IMR-90 (cell line): Measurements from ENCODE around the gene ABCA3. TPM values are rescaled to one million over a fixed set of nuclear protein-coding genes. Genes with fewer than 3 reads are reported as not detected.

Experiments used
- ATAC-seq: fragments of 200-7000 bp; cut with Tn5 transposase; 2 replicates; pipeline ENCODE4 v1.9.1; 2020; ENCODE audit warnings: low read depth, mild to moderate bottlenecking, moderate library complexity
- BruUV-seq: library from RNA; stranded (reverse); fragments of 400-500 nt; replicated peaks from 2 replicates; lab custom pipeline; 2021; lab: Mats Ljungman, UMichigan
- CTCF ChIA-PET: fragments of 300-600 bp; formaldehyde crosslinking; extraction: SDS; loops from one replicate; lab custom pipeline; 2021; ENCODE audit warnings: antibody characterized with exemption; lab: Yijun Ruan, JAX
- POLR2A ChIA-PET: fragments of 300-600 bp; sonication (Branson Sonifier 250); formaldehyde crosslinking; loops from one replicate; lab custom pipeline; 2022; ENCODE audit warnings: antibody characterized with exemption; ENCODE audit not compliant: unreplicated experiment; lab: Charles Lee
- DNase-seq: peaks from one replicate; pipeline ENCODE4 v3.0.0; 2013
- H2AFZ ChIP-seq: replicated peaks from 2 replicates; pipeline ENCODE3; 2013; ENCODE audit warnings: low read length, mild to moderate bottlenecking; ENCODE audit not compliant: poor library complexity
- H2AK5ac ChIP-seq: 2 replicates; pipeline ENCODE4 v1.6.1; 2013; ENCODE audit warnings: low read depth, low read length, inconsistent platforms
- H2AK9ac ChIP-seq: replicated peaks from 2 replicates; pipeline ENCODE3; 2013; ENCODE audit warnings: mild to moderate bottlenecking, low read depth, low read length, moderate library complexity; ENCODE audit not compliant: poor library complexity
- H2BK120ac ChIP-seq: 2 replicates; pipeline ENCODE4 v1.6.1; 2013; ENCODE audit warnings: low read depth, low read length, inconsistent platforms
- H2BK15ac ChIP-seq: 3 replicates; pipeline ENCODE4 v1.6.1; 2013; ENCODE audit warnings: low read depth, low read length, inconsistent platforms
- H2BK20ac ChIP-seq: 2 replicates; pipeline ENCODE4 v1.6.1; 2013; ENCODE audit warnings: low read depth, mild to moderate bottlenecking, inconsistent platforms, low read length, moderate library complexity
- H2BK5ac ChIP-seq: 2 replicates; pipeline ENCODE4 v1.6.1; 2013; ENCODE audit warnings: mild to moderate bottlenecking, low read depth, low read length, inconsistent platforms; ENCODE audit not compliant: poor library complexity, severe bottlenecking
- H3K14ac ChIP-seq: replicated peaks from 2 replicates; pipeline ENCODE4 v1.6.1; 2013; ENCODE audit warnings: low read depth, low read length, inconsistent platforms
- H3K18ac ChIP-seq: 2 replicates; pipeline ENCODE4 v1.6.1; 2013; ENCODE audit warnings: low read depth, low read length, control low read depth
- H3K23ac ChIP-seq: 2 replicates; pipeline ENCODE4 v1.6.1; 2013; ENCODE audit warnings: low read depth, low read length, inconsistent platforms
- H3K27ac ChIP-seq: 2 replicates; pipeline ENCODE4 v1.5.1; 2013; ENCODE audit warnings: mild to moderate bottlenecking, control low read depth, low read length; ENCODE audit not compliant: insufficient read depth
- H3K27me3 ChIP-seq: 2 replicates; pipeline ENCODE4 v1.6.1; 2013; ENCODE audit warnings: low read length; ENCODE audit not compliant: control insufficient read depth, insufficient read depth
- H3K36me3 ChIP-seq: 2 replicates; pipeline ENCODE4 v1.6.1; 2013; ENCODE audit warnings: low read length, mixed read lengths; ENCODE audit not compliant: control insufficient read depth, insufficient read depth
- H3K4ac ChIP-seq: 2 replicates; pipeline ENCODE4 v1.6.1; 2013; ENCODE audit warnings: low read depth, low read length, inconsistent platforms
- H3K4me1 ChIP-seq: 2 replicates; pipeline ENCODE4 v1.6.1; 2013; ENCODE audit warnings: low read length, mixed read lengths; ENCODE audit not compliant: control insufficient read depth, insufficient read depth
- H3K4me2 ChIP-seq: 2 replicates; pipeline ENCODE4 v1.6.1; 2013; ENCODE audit warnings: low read depth, mild to moderate bottlenecking, control low read depth, low read length, moderate library complexity
- H3K4me3 ChIP-seq: 2 replicates; pipeline ENCODE4 v1.5.1; 2013; ENCODE audit warnings: low read depth, mild to moderate bottlenecking, control low read depth, low read length, moderate library complexity; ENCODE audit not compliant: insufficient read depth
- H3K56ac ChIP-seq: 2 replicates; pipeline ENCODE4 v1.6.1; 2013; ENCODE audit warnings: low read length, inconsistent platforms; ENCODE audit not compliant: insufficient read depth; ENCODE audit errors: extremely low read depth
- H3K79me1 ChIP-seq, 2 experiments: 2 replicates each; pipeline ENCODE4 v1.6.1; 2013; ENCODE audit warnings: low read length in 2 of 2, inconsistent platforms in 1 of 2, low read depth in 1 of 2
- H3K9ac ChIP-seq: 2 replicates; pipeline ENCODE4 v1.6.1; 2013; ENCODE audit warnings: low read depth, low read length, control low read depth
- H3K9me1 ChIP-seq: 2 replicates; pipeline ENCODE4 v1.6.1; 2013; ENCODE audit warnings: low read length, inconsistent platforms; ENCODE audit not compliant: insufficient read depth
- H3K9me3 ChIP-seq: 2 replicates; pipeline ENCODE4 v1.6.1; 2013; ENCODE audit warnings: low read length; ENCODE audit not compliant: control insufficient read depth, insufficient read depth
- H4K20me1 ChIP-seq: 2 replicates; pipeline ENCODE4 v1.6.1; 2013; ENCODE audit warnings: low read length, inconsistent platforms; ENCODE audit not compliant: insufficient read depth
- H4K5ac ChIP-seq: 2 replicates; pipeline ENCODE4 v1.6.1; 2013; ENCODE audit warnings: mild to moderate bottlenecking, low read depth, low read length, control low read depth
- H4K8ac ChIP-seq, 2 experiments: 2 replicates each; pipeline ENCODE4 v1.6.1; 2013; ENCODE audit warnings: low read depth in 2 of 2, low read length in 2 of 2, control low read depth in 1 of 2, inconsistent platforms in 1 of 2
- H4K91ac ChIP-seq: 2 replicates; pipeline ENCODE4 v1.6.1; 2013; ENCODE audit warnings: low read depth, low read length, inconsistent platforms; ENCODE audit not compliant: insufficient read depth
- BHLHE40 ChIP-seq: fragments of 150-350 bp; IDR thresholded peaks from 2 replicates; pipeline ENCODE4 v1.6.1; 2016; ENCODE audit warnings: mild to moderate bottlenecking, low read depth, low read length
- CEBPB ChIP-seq: IDR thresholded peaks from 2 replicates; pipeline ENCODE4 v1.6.1; 2012; ENCODE audit warnings: low read depth, low read length, improper control_type of control experiment
- CHD1 ChIP-seq: IDR thresholded peaks from 2 replicates; pipeline ENCODE4 v1.6.1; 2012; ENCODE audit warnings: low read depth, low read length, improper control_type of control experiment
- CTCF ChIP-seq: conservative IDR thresholded peaks from 2 replicates; pipeline ENCODE4 v1.5.1; 2012; ENCODE audit warnings: mild to moderate bottlenecking, low read depth, low read length, improper control_type of control experiment
- ELK1 ChIP-seq: fragments of 150-350 bp; IDR thresholded peaks from 2 replicates; pipeline ENCODE4 v1.6.1; 2016; ENCODE audit warnings: low read depth, mild to moderate bottlenecking, low read length, moderate library complexity, borderline replicate concordance
- FOS ChIP-seq: fragments of 150-350 bp; IDR thresholded peaks from 2 replicates; pipeline ENCODE4 v1.6.1; 2016; ENCODE audit warnings: low read depth, low read length
- MAFK ChIP-seq: IDR thresholded peaks from 2 replicates; pipeline ENCODE4 v1.6.1; 2012; ENCODE audit warnings: low read depth, low read length, improper control_type of control experiment
- MAZ ChIP-seq: IDR thresholded peaks from 2 replicates; pipeline ENCODE4 v1.6.1; 2012; ENCODE audit warnings: low read depth, mild to moderate bottlenecking, low read length, improper control_type of control experiment, moderate library complexity, borderline replicate concordance
- MXI1 ChIP-seq: IDR thresholded peaks from 2 replicates; pipeline ENCODE4 v1.6.1; 2012; ENCODE audit warnings: low read depth, mild to moderate bottlenecking, low read length, moderate library complexity, borderline replicate concordance
- NFE2L2 ChIP-seq: fragments of 150-350 bp; IDR thresholded peaks from 2 replicates; pipeline ENCODE4 v1.6.1; 2016; ENCODE audit warnings: low read depth, mild to moderate bottlenecking, low read length
- POLR2A ChIP-seq: IDR thresholded peaks from 2 replicates; pipeline ENCODE4 v1.6.1; 2012; ENCODE audit warnings: mild to moderate bottlenecking, low read depth, low read length
- RAD21 ChIP-seq: IDR thresholded peaks from 2 replicates; pipeline ENCODE4 v1.6.1; 2012; ENCODE audit warnings: low read length, improper control_type of control experiment
- RCOR1 ChIP-seq: IDR thresholded peaks from 2 replicates; pipeline ENCODE4 v1.6.1; 2012; ENCODE audit warnings: mild to moderate bottlenecking, low read length, improper control_type of control experiment; ENCODE audit not compliant: insufficient replicate concordance
- RFX5 ChIP-seq: IDR thresholded peaks from 2 replicates; pipeline ENCODE4 v1.8.0; 2012; ENCODE audit warnings: low read depth, mild to moderate bottlenecking, low read length, moderate library complexity
- SMC3 ChIP-seq: fragments of 150-350 bp; IDR thresholded peaks from 2 replicates; pipeline ENCODE4 v1.6.1; 2016; ENCODE audit warnings: low read depth, mild to moderate bottlenecking, antibody characterized with exemption, low read length, moderate library complexity
- USF2 ChIP-seq: fragments of 150-350 bp; IDR thresholded peaks from 2 replicates; pipeline ENCODE4 v1.6.1; 2017; ENCODE audit warnings: mild to moderate bottlenecking, antibody characterized with exemption, low read length, low read depth
- WGBS, 2 experiments: methylation state at CpG; one replicate each; pipeline versions ENCODE4 v1.1.5 to v1.1.7; 2013; ENCODE audit warnings: missing lambda C conversion rate in 2 of 2; ENCODE audit not compliant: insufficient read length in 1 of 2; ENCODE audit errors: extremely low coverage in 2 of 2; 5-methylcytosine and 5-hydroxymethylcytosine counted together
- dilution Hi-C: fragments of 300-500 bp; cut with HindIII; formaldehyde crosslinking; loops from one replicate; pipeline ENCODE4 v1.14.3; 2018; ENCODE audit warnings: low sequenced_read_pairs; ENCODE audit not compliant: unreplicated experiment
- in situ Hi-C: fragments of 300-500 bp; cut with MboI; formaldehyde crosslinking; loops from 3 replicates; pipeline ENCODE4 v1.14.3; 2019; ENCODE audit warnings: low sequenced_read_pairs, inconsistent platforms, mixed read lengths
- intact Hi-C: fragments of 100-400 bp; cut with micrococcal nuclease; formaldehyde crosslinking; loops from 2 replicates; pipeline ENCODE4 v1.10.0; 2022
- polyA plus RNA-seq, 3 experiments: library from polyadenylated mRNA; depleted of rRNA; stranded (reverse); fragments of >200 nt; gene quantifications; 2 replicates each; pipeline ENCODE4 v1.2.3, GENCODE V29; 2012; ENCODE audit warnings: low replicate concordance in 1 of 3
- total RNA-seq: library from RNA; depleted of rRNA; stranded (reverse); fragments of >200 nt; gene quantifications from 2 replicates; pipeline ENCODE4 v1.2.3, GENCODE V29; 2012

ABCA3 gene
- total and polyA plus RNA-seq, 2 of the 4 experiments (the other 2 are of a cell fraction), result 0.18 to 0.22 TPM

- no peak overlapping the region for H2AK9ac ChIP-seq
- ATAC-seq, result no peak
- POLR2A ChIA-PET, result no interaction called here
Observed at GRCh38 chr16:2242598-2242997, 97.9 kb downstream of the ABCA3 start.

More at GRCh38 chr16:2242598-2242997, 97.9 kb downstream of the ABCA3 start:
- Histone ChIP-seq H3K9me1 (no peaks in the 10 kb centered on the region), H3K56ac (no peak overlapping the region), H3K14ac (no peak overlapping the region), H4K8ac (no peak overlapping the region), H4K20me1 (no peaks in the 10 kb centered on the region; the same call in none of the 2 replicates), H3K4me2 (no peak overlapping the region), H2BK15ac (no peak overlapping the region), H2BK120ac (no peak overlapping the region), H3K23ac (no peak overlapping the region), H4K91ac (no peak overlapping the region), H3K4me1 (no peaks in the 10 kb centered on the region), H3K27ac (no peak overlapping the region), H2BK5ac (no peak overlapping the region), H2AFZ (no peak overlapping the region), H3K4ac (no peak overlapping the region), H3K18ac (no peak overlapping the region), H3K9me3 (no peaks in the 10 kb centered on the region), H2BK20ac (no peak overlapping the region), H3K79me1 (peaks cover 10 to 23% of the 10 kb centered on the region in 2 experiments), H3K9ac (no peak overlapping the region), H3K36me3 (peaks cover 50% of the 10 kb centered on the region), H4K5ac (no peak overlapping the region), H3K4me3 (no peak overlapping the region), H3K27me3 (peaks cover under 1% of the 10 kb centered on the region; the same call in 1 of the 2 replicates), H2AK5ac (no peak overlapping the region)
- in situ Hi-C loops (no loop called here), intact Hi-C loops (no loop called here), dilution Hi-C loops (no loop called here)
- 89% methylated on average over 6 of the region's 11 CpGs; no CpG with 5 or more reads in 1 of the 2 experiments for WGBS, 2 experiments
- CTCF ChIA-PET, result no interaction called here
- BruUV-seq, result no TSS peak
- no peak for DNase-seq
- TF ChIP-seq FOS (no peak), CHD1 (no peak), BHLHE40 (no peak), CEBPB (no peak), NFE2L2 (no peak), MXI1 (no peak), MAFK (no peak), CTCF (no peak), RFX5 (no peak), USF2 (no peak), RCOR1 (no peak), SMC3 (no peak), ELK1 (no peak), MAZ (no peak), POLR2A (no peak), RAD21 (no peak)
